Measurements from ENCODE around the gene GRID1. TPM values are rescaled to one million over a fixed set of nuclear protein-coding genes. Genes with fewer than 3 reads are reported as not detected.

Gene GRID1
- polyA plus RNA-seq, 1 of the 3 experiments (the other 2 are of a cell fraction) = 0.13 TPM

- TF ChIP-seq JUND (IDR thresholded peaks at IDR 0.05) (no peak), USF2 (IDR thresholded peaks at IDR 0.05; ENCODE audit: borderline replicate concordance, low read depth, low read length) (no peak)
Observed at GRCh38 chr10:85621562-85621961, 745.0 kb downstream of the GRID1 start (continued).

GRCh38 chr10:85620807-85621206 lies 745.8 kb downstream of the GRID1 start:
- no peak overlapping the region for H2AFZ ChIP-seq (ENCODE audit: low read depth)
- no peaks in the 10 kb centered on the region for H3K9me3 ChIP-seq
- ChIA-PET CTCF (no interaction called here), POLR2A (no interaction called here)
- no peak overlapping the region for H3K27ac ChIP-seq (ENCODE audit: low read depth in 2 of 2, low read length in 1 of 2)
- WGBS (ENCODE audit: low lambda C conversion rate) = 35% methylated on average over 3 of the region's 3 CpGs
- no peak overlapping the region for H3K9ac ChIP-seq
- H4K20me1 ChIP-seq (ENCODE audit: insufficient read depth) = no peaks in the 10 kb centered on the region
- H3K4me2 ChIP-seq = no peak overlapping the region
- no peak for TF ChIP-seq ELF1 (IDR thresholded peaks at IDR 0.05)
- TF ChIP-seq REST (IDR thresholded peaks at IDR 0.05; ENCODE audit: low read depth, low read length) = no peak
- no peak for TF ChIP-seq FOXM1 (IDR thresholded peaks at IDR 0.05; ENCODE audit: low read depth)
- no peak for TF ChIP-seq RCOR1 (IDR thresholded peaks at IDR 0.05; ENCODE audit: low read length)
- no peak for TF ChIP-seq ZBTB33 (IDR thresholded peaks at IDR 0.05; ENCODE audit: borderline replicate concordance, low read depth)
- TF ChIP-seq RXRA (IDR thresholded peaks at IDR 0.05; ENCODE audit: borderline replicate concordance, low read depth) = no peak
- no peak for TF ChIP-seq SIN3A (IDR thresholded peaks at IDR 0.05; ENCODE audit: borderline replicate concordance, low read depth, low read length)
- no peak for TF ChIP-seq CTCF (IDR thresholded peaks at IDR 0.05)
- no peak overlapping the region for H3K4me3 ChIP-seq (ENCODE audit: low read depth in 2 of 2, low read length in 1 of 2)
- no peaks in the 10 kb centered on the region for H3K36me3 ChIP-seq (replicated peaks in 1 of 2; ENCODE audit: control insufficient read depth in 1 of 2, insufficient read depth in 2 of 2, low read length in 1 of 2)
- H3K79me2 ChIP-seq (ENCODE audit: insufficient read depth) = no peaks in the 10 kb centered on the region
- no peaks in the 10 kb centered on the region for H3K4me1 ChIP-seq (ENCODE audit: control insufficient read depth in 1 of 2, insufficient read depth in 2 of 2, low read depth in 1 of 2, low read length in 1 of 2)
- H3K27me3 ChIP-seq (ENCODE audit: insufficient read depth) = no peaks in the 10 kb centered on the region
- no peaks in the 10 kb centered on the region for H3K9me2 ChIP-seq
- no peak for DNase-seq
- no peaks in the 10 kb centered on the region for H3F3A ChIP-seq (replicated peaks; ENCODE audit: insufficient read depth)
